GM23248 (cell line): Measurements from ENCODE around the gene EMC10. TPM values are rescaled to one million over a fixed set of nuclear protein-coding genes. Genes with fewer than 3 reads are reported as not detected.

Experiments
- DNase-seq: peaks from one replicate; pipeline ENCODE4 v3.0.0-alpha.2; 2015
- H2AFZ ChIP-seq: fragments of 200-600 bp; sonication (generic); 2 replicates; pipeline ENCODE4 v1.6.1; 2016; ENCODE audit warnings: antibody characterized with exemption
- H3F3A ChIP-seq: fragments of 200-600 bp; sonication (generic); 2 replicates; pipeline ENCODE4 v1.6.1; 2016; ENCODE audit warnings: mild to moderate bottlenecking, antibody characterized with exemption, mixed run types; ENCODE audit not compliant: insufficient read depth
- H3K27ac ChIP-seq: fragments of 200-600 bp; sonication (generic); 2 replicates; pipeline ENCODE4 v1.5.1; 2016; ENCODE audit warnings: mild to moderate bottlenecking
- H3K27me3 ChIP-seq: fragments of 200-600 bp; sonication (generic); replicated peaks from 2 replicates; pipeline ENCODE4 v1.6.1; 2016; ENCODE audit warnings: mild to moderate bottlenecking; ENCODE audit not compliant: insufficient read depth
- H3K36me3 ChIP-seq: fragments of 200-600 bp; sonication (generic); 2 replicates; pipeline ENCODE4 v1.6.1; 2016; ENCODE audit warnings: low read depth, mild to moderate bottlenecking
- H3K4me1 ChIP-seq: fragments of 200-600 bp; sonication (generic); 2 replicates; pipeline ENCODE4 v1.6.1; 2016; ENCODE audit warnings: mild to moderate bottlenecking; ENCODE audit not compliant: insufficient read depth
- H3K4me2 ChIP-seq: fragments of 200-600 bp; sonication (generic); one replicate; pipeline ENCODE4 v1.6.1; 2016; ENCODE audit warnings: mild to moderate bottlenecking; ENCODE audit not compliant: unreplicated experiment
- H3K4me3 ChIP-seq: fragments of 200-600 bp; sonication (generic); 2 replicates; pipeline ENCODE4 v1.5.1; 2016; ENCODE audit warnings: mild to moderate bottlenecking
- H3K79me2 ChIP-seq: fragments of 200-600 bp; sonication (generic); 2 replicates; pipeline ENCODE4 v1.6.1; 2016; ENCODE audit warnings: mild to moderate bottlenecking; ENCODE audit not compliant: insufficient read depth
- H3K9ac ChIP-seq: fragments of 200-600 bp; sonication (generic); 2 replicates; pipeline ENCODE4 v1.6.1; 2016; ENCODE audit warnings: mild to moderate bottlenecking
- H3K9me2 ChIP-seq: fragments of 200-600 bp; sonication (generic); 2 replicates; pipeline ENCODE4 v1.6.1; 2016; ENCODE audit warnings: mixed run types, mild to moderate bottlenecking, moderate library complexity; ENCODE audit not compliant: insufficient read depth
- H3K9me3 ChIP-seq: fragments of 200-600 bp; sonication (generic); one replicate; pipeline ENCODE4 v1.6.1; 2017; ENCODE audit warnings: low read depth
- H4K20me1 ChIP-seq: fragments of 200-600 bp; sonication (generic); 2 replicates; pipeline ENCODE4 v1.6.0; 2016; ENCODE audit not compliant: insufficient read depth
- EZH2 ChIP-seq: fragments of 200-600 bp; sonication (generic); IDR thresholded peaks from 2 replicates; pipeline ENCODE4 v1.6.1; 2018; ENCODE audit warnings: antibody characterized with exemption, mild to moderate bottlenecking; ENCODE audit not compliant: insufficient read depth, poor library complexity, severe bottlenecking
- EZH2phosphoT487 ChIP-seq: fragments of 200-600 bp; sonication (generic); IDR thresholded peaks from 2 replicates; pipeline ENCODE4 v1.6.1; 2018; ENCODE audit warnings: antibody characterized with exemption, moderate library complexity, mild to moderate bottlenecking, low read depth; ENCODE audit not compliant: insufficient read depth
- WGBS, 2 experiments: methylation state at CpG; one replicate each; pipeline ENCODE4 v1.1.6; 2015 to 2017; ENCODE audit warnings: low lambda C conversion rate in 2 of 2, low coverage in 1 of 2; ENCODE audit errors: missing lambda C conversion rate in 2 of 2; 5-methylcytosine and 5-hydroxymethylcytosine counted together
- in situ Hi-C: fragments of 300-500 bp; cut with MboI; formaldehyde crosslinking; loops from 2 replicates; pipeline ENCODE4 v1.15.0; 2020
- polyA plus RNA-seq: library from polyadenylated mRNA; unstranded; fragments of >200 nt; fragmentation: Nextera tagmentation; extraction: Ambion mirVana; gene quantifications from 2 replicates; pipeline ENCODE4 v1.2.1, GENCODE V29; 2016
- total RNA-seq: library from RNA; depleted of rRNA; stranded (reverse); fragments of >200 nt; shearing (Covaris generic); gene quantifications from 2 replicates; pipeline ENCODE4 v1.2.3, GENCODE V29; 2014

The EMC10 gene
- total and polyA plus RNA-seq, 2 experiments from 2014 or later: 7.2 to 96.6 TPM

- WGBS, 2 experiments: 62% methylated on average over 19 of the region's 19 CpGs
- H3K4me2 ChIP-seq: no peak overlapping the region
- no peaks in the 10 kb centered on the region for H3F3A ChIP-seq
- TF ChIP-seq EZH2: no peak
- no peak for TF ChIP-seq EZH2phosphoT487
- peaks cover 39% of the 10 kb centered on the region for H3K27me3 ChIP-seq
- no peaks in the 10 kb centered on the region for H3K4me1 ChIP-seq
- no peak overlapping the region for H3K4me3 ChIP-seq
- H4K20me1 ChIP-seq: no peaks in the 10 kb centered on the region
- H3K9me2 ChIP-seq: no peaks in the 10 kb centered on the region
- no peak for DNase-seq
- H3K9ac ChIP-seq: no peak overlapping the region
- H3K9me3 ChIP-seq: no peaks in the 10 kb centered on the region
- in situ Hi-C loops: no loop called here
- no peaks in the 10 kb centered on the region for H3K36me3 ChIP-seq
- no peak overlapping the region for H2AFZ ChIP-seq
- no peaks in the 10 kb centered on the region for H3K79me2 ChIP-seq
- H3K27ac ChIP-seq: no peak overlapping the region
These were observed 42.8 kb upstream of the EMC10 start for GRCh38 chr19:50433201-50434180.

DNA sequence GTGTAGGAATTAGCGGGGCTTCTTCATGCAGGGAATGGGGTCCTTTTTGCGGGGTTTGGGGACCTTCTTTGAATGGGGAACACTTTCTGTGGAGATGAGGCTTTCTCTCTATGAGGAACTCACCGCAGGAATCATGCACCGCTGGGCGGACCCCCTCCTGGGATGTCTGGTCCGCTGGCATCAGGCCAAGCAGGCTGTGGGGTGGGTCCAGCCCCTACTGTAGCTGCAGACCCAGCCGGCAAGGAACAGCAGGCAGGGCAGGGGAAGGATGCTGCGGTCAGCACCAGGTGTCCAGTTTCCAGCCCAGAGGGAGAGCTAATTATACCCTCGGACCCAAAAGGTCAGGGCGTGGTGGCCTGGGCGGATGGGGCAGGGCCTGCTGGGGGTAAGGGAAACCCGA lies 41.8 kb upstream of the EMC10 start:
- in situ Hi-C loops: no loop called here
- H3K27me3 ChIP-seq: peaks cover 39% of the 10 kb centered on the region
- no peaks in the 10 kb centered on the region for H3K36me3 ChIP-seq
- no peak overlapping the region for H3K4me3 ChIP-seq
- H3F3A ChIP-seq: no peaks in the 10 kb centered on the region
- no peaks in the 10 kb centered on the region for H3K9me3 ChIP-seq
- no peak overlapping the region for H2AFZ ChIP-seq
- H3K79me2 ChIP-seq: no peaks in the 10 kb centered on the region
- H3K27ac ChIP-seq: no peak overlapping the region
- H3K9me2 ChIP-seq: no peaks in the 10 kb centered on the region
- 6 to 8% methylated on average over 12 of the region's 12 CpGs for WGBS, 2 experiments
- no peak overlapping the region for H3K9ac ChIP-seq
- H3K4me2 ChIP-seq: no peak overlapping the region
- TF ChIP-seq EZH2phosphoT487 (no peak), EZH2 (no peak)
- H4K20me1 ChIP-seq: no peaks in the 10 kb centered on the region
- H3K4me1 ChIP-seq: no peaks in the 10 kb centered on the region
- no peak for DNase-seq

GRCh38 chr19:50435221-50435620 lies 41.1 kb upstream of the EMC10 start:
- H3K27me3 ChIP-seq: peaks cover 34% of the 10 kb centered on the region
- no peak for DNase-seq

DNA sequence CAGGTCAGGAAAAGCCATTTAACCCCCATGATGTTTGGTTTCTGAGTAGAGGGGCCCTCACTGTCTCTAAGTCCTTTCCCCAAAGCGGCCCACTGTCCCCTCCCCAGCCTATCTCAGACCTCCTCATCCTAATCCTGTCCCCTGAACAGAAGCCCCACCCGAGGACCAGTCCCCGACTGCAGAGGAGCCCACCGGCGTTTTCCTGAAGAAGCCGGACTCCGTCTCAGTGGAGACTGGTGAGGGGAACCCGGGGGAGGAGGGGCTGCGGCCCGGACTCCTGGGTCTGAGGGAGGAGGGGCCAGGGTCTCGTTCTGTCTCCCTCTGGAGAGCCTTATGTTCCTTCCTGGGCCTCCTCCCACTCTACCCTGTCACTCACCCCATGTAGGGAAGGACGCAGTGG lies 40.7 kb upstream of the EMC10 start:
- Histone ChIP-seq H3K27ac (no peak overlapping the region), H3K36me3 (no peaks in the 10 kb centered on the region), H3K79me2 (no peaks in the 10 kb centered on the region), H4K20me1 (no peaks in the 10 kb centered on the region), H3K4me3 (no peak overlapping the region), H3F3A (no peaks in the 10 kb centered on the region), H3K9me3 (no peaks in the 10 kb centered on the region), H3K4me2 (no peak overlapping the region), H3K4me1 (no peaks in the 10 kb centered on the region), H2AFZ (no peak overlapping the region), H3K9me2 (no peaks in the 10 kb centered on the region), H3K9ac (no peak overlapping the region), H3K27me3 (peaks cover 30% of the 10 kb centered on the region)
- TF ChIP-seq EZH2 (no peak), EZH2phosphoT487 (no peak)
- in situ Hi-C loops: no loop called here
- WGBS, 2 experiments: 60 to 70% methylated on average over 6 to 12 of the region's 12 CpGs
- no peak for DNase-seq

More at GRCh38 chr19:50435221-50435620, 41.1 kb upstream of the EMC10 start:
- Histone ChIP-seq H4K20me1 (no peaks in the 10 kb centered on the region), H3K9ac (no peak overlapping the region), H3K4me2 (no peak overlapping the region), H3F3A (no peaks in the 10 kb centered on the region), H2AFZ (no peak overlapping the region), H3K4me1 (no peaks in the 10 kb centered on the region), H3K9me3 (no peaks in the 10 kb centered on the region), H3K9me2 (no peaks in the 10 kb centered on the region), H3K79me2 (no peaks in the 10 kb centered on the region), H3K4me3 (no peak overlapping the region), H3K36me3 (no peaks in the 10 kb centered on the region), H3K27ac (no peak overlapping the region)
- 59 to 68% methylated on average over 16 to 17 of the region's 17 CpGs for WGBS, 2 experiments
- in situ Hi-C loops: no loop called here
- TF ChIP-seq EZH2phosphoT487: no peak
- TF ChIP-seq EZH2: no peak
